Gastroesophageal sphincter (tissue), 4 donors: ENCODE results near the gene DEDD. TPM values are rescaled to one million over a fixed set of nuclear protein-coding genes. Genes with fewer than 3 reads are reported as not detected.

ENCODE experiments used
- ATAC-seq: fragments of 150-250 bp; one replicate; pipeline ENCODE4 v1.9.1; 2016; ENCODE audit warnings: mild to moderate bottlenecking, moderate library complexity
- H3K27ac ChIP-seq, 4 donors: fragments of 200-600 bp; sonication (generic) in 3 of 4; 1 replicate in 3 of 4; 2 replicates in 1 of 4; pipeline ENCODE4 v1.5.1; 2016 to 2019
- H3K27me3 ChIP-seq: fragments of 200-600 bp; sonication (generic); one replicate; pipeline ENCODE4 v1.5.1; 2019
- H3K36me3 ChIP-seq, 2 donors: fragments of 200-600 bp; sonication (generic); one replicate each; pipeline ENCODE4 v1.5.1; 2019; ENCODE audit warnings: control low read depth in 1 of 2
- H3K4me1 ChIP-seq, 3 donors: fragments of 200-600 bp; sonication (generic); 1 replicate in 2 of 3; 2 replicates in 1 of 3; pipeline ENCODE4 v1.5.1; 2016 to 2019; ENCODE audit warnings: control low read depth in 2 of 3
- H3K4me3 ChIP-seq, 2 donors: fragments of 200-600 bp; sonication (generic); one replicate each; pipeline ENCODE4 v1.5.1; 2019; ENCODE audit warnings: mild to moderate bottlenecking in 1 of 2, moderate library complexity in 1 of 2
- H3K9me3 ChIP-seq, 3 donors: fragments of 200-600 bp; sonication (generic); one replicate each; pipeline ENCODE4 v1.5.1; 2017 to 2019; ENCODE audit warnings: control low read depth in 2 of 3
- EP300 ChIP-seq: sonication (generic); formaldehyde crosslinking; IDR thresholded peaks from one replicate; pipeline ENCODE4 v1.6.1; 2017; ENCODE audit warnings: antibody characterized with exemption, mild to moderate bottlenecking
- POLR2A ChIP-seq, 2 donors: fragments of 450-650 bp; IDR thresholded peaks; one replicate each; pipeline ENCODE4 v1.6.1; 2017; ENCODE audit warnings: antibody characterized with exemption in 2 of 2, mild to moderate bottlenecking in 2 of 2, moderate library complexity in 1 of 2
- POLR2AphosphoS5 ChIP-seq: sonication (generic); formaldehyde crosslinking; IDR thresholded peaks from one replicate; pipeline ENCODE4 v1.6.1; 2017; ENCODE audit warnings: antibody characterized with exemption
- WGBS, 2 donors: methylation state at CpG; one replicate each; pipeline ENCODE4 v1.1.5; 2018; ENCODE audit warnings: low coverage in 1 of 2; 5-methylcytosine and 5-hydroxymethylcytosine counted together
- total RNA-seq, 4 donors: library from RNA; depleted of rRNA; stranded (reverse); fragments of >200 nt; gene quantifications; one replicate each; pipeline ENCODE4 v1.1.0, GENCODE V29; 2016
- TF ChIP-seq, protein P1 (sequence below), 4 experiments: fragments of 200-600 bp in 2 of 4; fragments of 450-650 bp in 2 of 4; sonication (generic) in 1 of 4; IDR thresholded peaks; one replicate each; pipeline ENCODE4 v1.5.1; 2017 to 2019; ENCODE audit warnings: antibody characterized with exemption in 4 of 4, mild to moderate bottlenecking in 2 of 4, moderate library complexity in 2 of 4

DEDD gene
- total RNA-seq, 4 donors from 2014 or later: 34.2 to 54.4 (median 41.7) TPM

DNA sequence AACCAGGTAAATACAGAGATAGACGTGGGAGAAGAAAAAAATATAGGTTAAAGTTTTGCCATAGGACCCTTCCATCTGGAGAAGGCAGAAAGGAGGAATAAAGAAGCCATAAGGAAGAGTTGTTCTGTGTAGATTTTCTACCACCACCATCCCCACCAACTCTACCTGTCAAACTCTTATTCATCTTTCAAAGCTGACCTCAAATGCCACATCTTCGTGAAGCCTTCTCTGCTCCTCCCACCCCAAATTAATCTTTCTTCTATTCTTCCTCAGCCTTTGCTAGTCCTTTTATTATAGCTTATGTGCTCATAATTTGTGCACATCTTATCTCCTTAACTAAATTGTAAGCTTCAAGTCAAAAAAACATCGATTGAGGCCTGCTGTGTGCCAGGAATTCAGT is 41.9 kb downstream of the DEDD start:
- H3K4me1 ChIP-seq: no peaks in the 10 kb centered on the region
- no peak overlapping the region for H3K27ac ChIP-seq
- no peak for ATAC-seq
- WGBS, 2 donors: 59 to 76% methylated on average over 3 of the region's 3 CpGs
- H3K36me3 ChIP-seq: no peaks in the 10 kb centered on the region
- TF ChIP-seq, protein P1, sequence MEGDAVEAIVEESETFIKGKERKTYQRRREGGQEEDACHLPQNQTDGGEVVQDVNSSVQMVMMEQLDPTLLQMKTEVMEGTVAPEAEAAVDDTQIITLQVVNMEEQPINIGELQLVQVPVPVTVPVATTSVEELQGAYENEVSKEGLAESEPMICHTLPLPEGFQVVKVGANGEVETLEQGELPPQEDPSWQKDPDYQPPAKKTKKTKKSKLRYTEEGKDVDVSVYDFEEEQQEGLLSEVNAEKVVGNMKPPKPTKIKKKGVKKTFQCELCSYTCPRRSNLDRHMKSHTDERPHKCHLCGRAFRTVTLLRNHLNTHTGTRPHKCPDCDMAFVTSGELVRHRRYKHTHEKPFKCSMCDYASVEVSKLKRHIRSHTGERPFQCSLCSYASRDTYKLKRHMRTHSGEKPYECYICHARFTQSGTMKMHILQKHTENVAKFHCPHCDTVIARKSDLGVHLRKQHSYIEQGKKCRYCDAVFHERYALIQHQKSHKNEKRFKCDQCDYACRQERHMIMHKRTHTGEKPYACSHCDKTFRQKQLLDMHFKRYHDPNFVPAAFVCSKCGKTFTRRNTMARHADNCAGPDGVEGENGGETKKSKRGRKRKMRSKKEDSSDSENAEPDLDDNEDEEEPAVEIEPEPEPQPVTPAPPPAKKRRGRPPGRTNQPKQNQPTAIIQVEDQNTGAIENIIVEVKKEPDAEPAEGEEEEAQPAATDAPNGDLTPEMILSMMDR (IDR thresholded peaks at IDR 0.05): no peak
- TF ChIP-seq POLR2AphosphoS5 (no peak), EP300 (no peak), POLR2A (IDR thresholded peaks at IDR 0.05) (no peak)
- no peaks in the 10 kb centered on the region for H3K9me3 ChIP-seq
- H3K27me3 ChIP-seq: peaks cover 6% of the 10 kb centered on the region
- H3K4me3 ChIP-seq: no peak overlapping the region

DNA sequence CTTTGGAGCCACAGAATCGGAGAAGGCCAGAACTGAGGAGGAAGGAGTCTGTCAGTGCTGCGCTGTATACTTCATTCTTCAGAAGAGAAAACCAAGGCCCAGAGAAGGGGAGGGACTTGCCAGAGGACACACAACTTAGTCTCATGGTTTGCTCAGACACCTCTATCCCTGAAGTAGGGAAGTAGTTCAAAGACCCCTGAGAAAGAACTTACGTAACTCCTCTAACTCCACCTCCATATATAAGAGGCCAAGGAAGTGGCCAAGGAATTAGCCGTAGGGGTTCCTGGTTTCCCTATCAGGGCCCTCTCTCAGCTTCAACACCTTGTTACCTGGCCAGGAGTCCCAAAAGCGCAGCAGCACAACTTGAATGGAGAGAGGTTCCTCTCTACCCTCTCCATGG is 42.5 kb downstream of the DEDD start:
- no peaks in the 10 kb centered on the region for H3K9me3 ChIP-seq
- H3K36me3 ChIP-seq: no peaks in the 10 kb centered on the region
- peaks cover 6% of the 10 kb centered on the region for H3K27me3 ChIP-seq
- ATAC-seq: no peak
- 80 to 100% methylated on average over 2 to 3 of the region's 5 CpGs for WGBS, 2 donors
- H3K4me1 ChIP-seq: no peaks in the 10 kb centered on the region
- H3K4me3 ChIP-seq: no peak overlapping the region
- TF ChIP-seq POLR2A (IDR thresholded peaks at IDR 0.05): no peak
- no peak for TF ChIP-seq EP300
- no peak for TF ChIP-seq POLR2AphosphoS5
- TF ChIP-seq, protein P1 (IDR thresholded peaks at IDR 0.05): no peak
- H3K27ac ChIP-seq: no peak overlapping the region

DNA sequence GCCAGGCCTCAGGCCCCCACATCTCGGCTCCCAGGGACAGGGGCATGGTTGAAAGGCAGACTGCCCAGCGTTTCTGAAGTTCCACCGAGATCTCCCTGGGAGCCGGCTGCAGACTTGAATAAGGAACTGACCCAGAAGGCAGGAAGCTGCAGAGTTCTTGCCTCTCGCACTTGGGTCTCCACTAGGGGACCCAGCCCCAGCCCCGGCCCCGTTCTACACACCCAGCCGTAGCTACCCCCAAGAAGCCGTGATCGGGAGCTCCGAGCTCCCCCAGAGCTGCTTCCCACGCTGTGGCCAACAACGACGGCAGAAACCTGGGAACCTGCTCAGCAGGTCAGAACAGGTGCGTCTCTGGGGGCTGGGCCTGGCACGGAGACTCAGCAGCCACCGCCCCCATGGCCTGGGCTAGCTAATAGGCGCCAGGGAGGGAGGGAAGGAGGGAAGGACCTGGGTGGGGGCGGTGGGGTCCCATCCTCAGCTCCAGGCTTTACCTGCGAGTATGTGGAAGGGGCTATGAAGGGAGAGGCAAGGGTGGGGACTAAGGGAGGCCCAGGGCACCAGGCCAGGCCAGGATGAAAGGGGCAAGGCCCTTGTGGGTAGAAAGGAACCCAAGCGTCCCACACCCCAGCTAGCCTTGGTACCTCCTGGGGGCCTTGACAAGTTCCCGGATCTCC is 43.1 kb downstream of the DEDD start, which contains the start of gene NECTIN4:
Gene NECTIN4 (minus strand): TSS at position 308 of the 674 bp plus-strand sequence. CDS start 262 bp downstream, at position 46.
- no peak within 1 kb of the TSS for H3K4me3 ChIP-seq
- peaks cover 6% of the 10 kb centered on the region for H3K27me3 ChIP-seq
- no peak for ATAC-seq
- no peaks in the 10 kb centered on the region for H3K4me1 ChIP-seq
- no peak within 1 kb of the TSS for H3K27ac ChIP-seq
- WGBS, 2 donors: 60 to 64% methylated on average over 6 to 8 of the region's 22 CpGs
- no peaks in the 10 kb centered on the region for H3K9me3 ChIP-seq
- no peaks in the 10 kb centered on the region for H3K36me3 ChIP-seq
- TF ChIP-seq POLR2AphosphoS5 (no peak), EP300 (no peak), POLR2A (IDR thresholded peaks at IDR 0.05) (no peak)
- TF ChIP-seq, protein P1 (IDR thresholded peaks at IDR 0.05): no peak

DNA sequence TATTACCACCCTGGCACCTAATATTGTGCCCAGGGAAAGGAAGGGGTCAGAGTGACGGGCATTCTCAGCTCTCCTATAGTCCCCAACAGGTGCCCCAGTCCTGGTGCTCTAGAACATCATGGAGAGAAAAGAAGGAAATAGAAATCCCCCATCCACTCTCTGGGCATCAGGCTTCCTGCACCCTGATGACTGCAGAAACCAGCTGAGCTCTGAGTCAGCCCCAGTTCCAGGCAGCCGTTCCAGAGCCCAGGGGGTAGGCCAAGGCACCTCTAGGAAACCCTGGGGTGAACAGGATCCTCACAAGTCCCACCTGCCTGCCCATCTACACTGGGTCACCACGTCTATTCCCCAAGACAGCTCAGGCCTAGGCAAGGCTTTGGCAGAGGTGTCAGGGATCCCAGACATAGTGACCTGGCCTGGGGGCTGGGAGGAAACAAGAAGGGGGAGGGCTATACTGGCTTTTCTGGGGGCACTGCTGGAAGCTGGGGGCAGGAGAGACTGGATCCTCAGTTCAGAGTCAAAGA is 43.8 kb downstream of the DEDD start:
- no peak for TF ChIP-seq POLR2AphosphoS5
- TF ChIP-seq EP300: no peak
- no peak overlapping the region for H3K4me3 ChIP-seq
- no peaks in the 10 kb centered on the region for H3K4me1 ChIP-seq
- 79% methylated on average over 3 of the region's 3 CpGs; no CpG with 5 or more reads in 1 of the 2 donors for WGBS, 2 donors
- no peak overlapping the region for H3K27ac ChIP-seq
- H3K36me3 ChIP-seq: no peaks in the 10 kb centered on the region
- no peaks in the 10 kb centered on the region for H3K9me3 ChIP-seq
- ATAC-seq: no peak
- H3K27me3 ChIP-seq: peaks cover 6% of the 10 kb centered on the region

DNA sequence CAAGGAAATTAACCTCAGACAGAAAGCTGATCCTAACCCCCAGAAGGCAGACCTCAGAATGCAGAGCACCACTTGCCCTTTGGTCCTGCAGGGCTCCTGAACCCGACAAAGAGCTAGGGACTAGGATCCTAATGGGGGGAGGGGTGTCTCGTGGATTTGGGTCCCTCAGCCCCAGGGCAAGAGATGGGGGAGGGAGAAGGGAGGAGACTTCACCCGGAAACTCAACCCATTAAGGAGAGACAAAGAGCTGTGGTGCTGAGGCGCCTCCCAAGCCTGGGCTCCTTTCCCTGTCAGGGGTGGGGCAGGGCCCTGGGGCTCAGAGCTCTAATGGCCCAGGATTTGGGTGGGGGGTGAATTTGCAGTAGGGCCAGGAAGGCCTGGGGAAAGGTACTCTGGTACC is 46.0 kb downstream of the DEDD start:
- 25 to 40% methylated on average over 1 to 2 of the region's 4 CpGs for WGBS, 2 donors
- no peaks in the 10 kb centered on the region for H3K36me3 ChIP-seq
- TF ChIP-seq EP300 (no peak), POLR2AphosphoS5 (no peak), POLR2A (IDR thresholded peaks at IDR 0.05) (no peak)
- TF ChIP-seq, protein P1 (IDR thresholded peaks at IDR 0.05): no peak
- no peaks in the 10 kb centered on the region for H3K9me3 ChIP-seq
- no peak overlapping the region for H3K27ac ChIP-seq
- no peak for ATAC-seq
- no peaks in the 10 kb centered on the region for H3K4me1 ChIP-seq
- H3K27me3 ChIP-seq: peaks cover 6% of the 10 kb centered on the region
- no peak overlapping the region for H3K4me3 ChIP-seq
